Activated naive CD8-positive, alpha-beta T cell treated with anti-CD3 and anti-CD28 coated beads, Interleukin-2, amount 50 U/mL, for 24 hours (primary cell): ENCODE measurements around the gene FOSL2.
A peak's percentile ranks its signal among the peaks of the same experiment; 100 is the strongest.

Source experiments
- ATAC-seq: fragments of 150-1000 bp; cut with Tn5 transposase; one replicate; pipeline ENCODE4 v1.10.0; 2021
- DNase-seq: peaks from one replicate; pipeline ENCODE4 v3.0.0; 2021
- H3K27ac Mint-ChIP-seq: one replicate; pipeline ENCODE4 v1.8.0; 2021; ENCODE audit warnings: mild to moderate bottlenecking, mixed read lengths
- H3K27me3 Mint-ChIP-seq: one replicate; pipeline ENCODE4 v1.8.0; 2021; ENCODE audit warnings: mixed read lengths
- H3K36me3 Mint-ChIP-seq: one replicate; pipeline ENCODE4 v1.8.0; 2021; ENCODE audit warnings: low read depth, mixed read lengths
- H3K4me1 Mint-ChIP-seq: one replicate; pipeline ENCODE4 v1.8.0; 2021; ENCODE audit warnings: mixed read lengths
- H3K4me3 Mint-ChIP-seq: one replicate; pipeline ENCODE4 v1.8.0; 2021; ENCODE audit warnings: mild to moderate bottlenecking, moderate library complexity, mixed read lengths
- H3K9me3 Mint-ChIP-seq: one replicate; pipeline ENCODE4 v1.8.0; 2021; ENCODE audit warnings: mixed read lengths

FOSL2 gene

DNA sequence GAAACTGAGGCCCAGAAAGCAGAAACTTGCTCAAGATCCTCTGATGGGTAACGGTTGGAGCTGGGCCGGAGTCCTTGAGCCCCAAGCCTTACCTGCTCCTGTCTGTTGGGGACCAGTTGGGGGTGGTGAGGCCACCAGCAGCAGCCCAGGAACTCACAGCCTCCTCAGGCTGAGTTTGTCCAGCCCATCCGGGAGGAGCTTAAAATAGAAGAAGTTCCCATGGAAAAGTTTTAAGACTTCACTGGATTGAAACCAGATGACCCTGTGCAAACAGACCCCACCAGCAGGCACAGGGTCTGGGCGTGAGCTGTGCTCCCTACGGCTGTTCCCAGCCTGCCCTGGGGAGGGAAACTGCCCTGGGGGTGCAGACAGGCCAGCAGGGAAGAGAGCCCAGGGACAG is 40.6 kb upstream of the FOSL2 start:
- Mint-ChIP-seq H3K27ac (peak overlapping the region; percentile 68), H3K27me3 (no peaks in the 10 kb centered on the region), H3K36me3 (no peaks in the 10 kb centered on the region), H3K4me3 (no peak overlapping the region), H3K9me3 (no peaks in the 10 kb centered on the region), H3K4me1 (peaks cover 58% of the 10 kb centered on the region)
- ATAC-seq (no peak), DNase-seq (no peak)

DNA sequence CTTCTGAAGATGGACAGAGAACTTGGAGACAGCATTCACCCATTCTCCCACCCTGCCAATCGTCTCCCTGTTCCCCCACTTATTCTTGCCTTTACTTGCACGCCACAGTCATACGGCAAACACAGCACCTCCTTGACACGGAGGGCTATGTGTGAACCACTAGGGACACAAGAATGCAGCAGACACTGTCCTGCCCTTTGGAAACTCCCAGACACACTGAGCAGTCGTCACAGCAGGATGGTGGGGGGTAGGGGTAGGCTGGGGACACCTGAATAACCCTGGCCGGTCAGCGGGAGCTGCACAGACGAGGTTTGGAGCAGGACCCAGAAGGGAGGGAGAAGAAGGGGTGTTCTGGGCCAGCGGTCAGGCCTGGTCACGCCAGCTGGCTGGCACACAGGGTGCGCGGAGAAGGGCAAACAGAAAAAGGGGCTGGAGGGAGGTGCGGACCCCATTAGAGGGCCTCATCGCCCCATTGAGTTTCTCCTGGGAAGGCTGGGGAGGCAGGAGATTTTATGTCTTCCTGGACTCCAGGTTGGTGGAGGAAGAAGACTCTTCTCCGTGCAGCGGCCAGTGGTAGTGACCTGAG is 40.0 kb upstream of the FOSL2 start:
- H3K4me3 Mint-ChIP-seq = no peak overlapping the region
- H3K27ac Mint-ChIP-seq = no peak overlapping the region
- H3K9me3 Mint-ChIP-seq = no peaks in the 10 kb centered on the region
- no peak for DNase-seq
- H3K4me1 Mint-ChIP-seq = peaks cover 54% of the 10 kb centered on the region
- no peak for ATAC-seq
- no peaks in the 10 kb centered on the region for H3K27me3 Mint-ChIP-seq
- H3K36me3 Mint-ChIP-seq = no peaks in the 10 kb centered on the region

DNA sequence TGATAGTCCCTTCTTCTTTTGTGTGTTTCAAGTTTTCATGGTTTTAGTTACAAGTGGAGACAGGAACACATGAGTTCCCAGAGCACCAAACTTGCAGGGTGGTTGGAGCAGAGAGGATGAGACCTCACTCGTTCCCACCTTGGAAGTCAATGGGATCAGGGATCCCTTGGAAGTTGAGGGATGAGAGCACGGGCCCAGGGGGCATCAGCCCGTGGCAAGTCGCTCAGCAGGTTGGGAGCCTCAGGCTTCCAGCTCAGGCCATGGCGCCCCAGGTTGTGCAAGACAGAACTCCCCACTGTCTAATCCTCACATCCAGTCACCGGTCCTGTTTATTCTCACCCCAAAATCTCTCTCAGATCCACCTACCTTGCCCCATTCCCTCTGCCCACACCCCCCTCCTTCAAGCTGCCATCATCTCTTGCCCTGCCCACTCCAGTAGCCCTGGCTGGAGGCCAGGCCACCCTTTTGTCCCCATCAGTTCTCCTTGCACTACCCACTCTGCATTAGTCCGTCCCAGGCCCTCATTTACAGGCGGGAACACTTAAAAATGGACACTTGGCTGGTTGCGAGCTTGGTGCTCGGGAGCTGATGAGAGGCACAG is 37.6 kb upstream of the FOSL2 start:
- H3K9me3 Mint-ChIP-seq = no peaks in the 10 kb centered on the region
- no peak for DNase-seq
- H3K4me1 Mint-ChIP-seq = peaks cover 59% of the 10 kb centered on the region
- no peak overlapping the region for H3K4me3 Mint-ChIP-seq
- H3K27me3 Mint-ChIP-seq = peaks cover 2% of the 10 kb centered on the region
- no peak for ATAC-seq
- H3K27ac Mint-ChIP-seq = no peak overlapping the region
- H3K36me3 Mint-ChIP-seq = peaks cover 5% of the 10 kb centered on the region

DNA sequence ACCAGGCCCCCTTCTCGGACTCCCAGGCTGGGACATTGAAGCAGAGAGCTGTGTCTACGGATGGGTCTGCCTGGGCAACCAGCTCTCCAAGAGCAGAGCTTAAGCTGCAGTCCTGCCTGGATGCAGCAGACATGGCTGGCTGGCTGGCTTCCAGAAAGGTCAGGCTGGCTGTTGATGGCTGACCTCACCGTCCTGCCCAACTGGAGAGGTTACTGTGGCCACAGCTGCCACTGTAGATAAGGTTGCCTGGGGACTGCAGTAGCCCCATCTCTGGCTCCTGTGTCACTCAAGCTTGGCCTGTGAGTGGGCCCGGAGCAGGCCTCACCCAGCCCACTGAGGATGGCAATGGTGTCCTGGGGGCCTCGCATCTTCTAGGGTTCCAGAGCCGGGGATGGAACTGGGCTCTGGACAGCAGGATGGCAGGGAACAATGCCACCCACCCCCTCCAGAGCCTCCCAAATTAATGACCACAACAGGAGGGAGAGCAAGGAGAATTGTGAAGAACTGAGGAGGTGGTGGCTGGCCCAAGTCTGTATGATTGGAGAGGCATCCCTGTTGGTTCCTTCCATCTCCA is 37.0 kb upstream of the FOSL2 start:
- Mint-ChIP-seq H3K27ac (no peak overlapping the region), H3K36me3 (peaks cover 5% of the 10 kb centered on the region), H3K4me1 (peaks cover 64% of the 10 kb centered on the region), H3K4me3 (no peak overlapping the region), H3K27me3 (peaks cover 2% of the 10 kb centered on the region), H3K9me3 (no peaks in the 10 kb centered on the region)
- no peak for ATAC-seq
- no peak for DNase-seq

DNA sequence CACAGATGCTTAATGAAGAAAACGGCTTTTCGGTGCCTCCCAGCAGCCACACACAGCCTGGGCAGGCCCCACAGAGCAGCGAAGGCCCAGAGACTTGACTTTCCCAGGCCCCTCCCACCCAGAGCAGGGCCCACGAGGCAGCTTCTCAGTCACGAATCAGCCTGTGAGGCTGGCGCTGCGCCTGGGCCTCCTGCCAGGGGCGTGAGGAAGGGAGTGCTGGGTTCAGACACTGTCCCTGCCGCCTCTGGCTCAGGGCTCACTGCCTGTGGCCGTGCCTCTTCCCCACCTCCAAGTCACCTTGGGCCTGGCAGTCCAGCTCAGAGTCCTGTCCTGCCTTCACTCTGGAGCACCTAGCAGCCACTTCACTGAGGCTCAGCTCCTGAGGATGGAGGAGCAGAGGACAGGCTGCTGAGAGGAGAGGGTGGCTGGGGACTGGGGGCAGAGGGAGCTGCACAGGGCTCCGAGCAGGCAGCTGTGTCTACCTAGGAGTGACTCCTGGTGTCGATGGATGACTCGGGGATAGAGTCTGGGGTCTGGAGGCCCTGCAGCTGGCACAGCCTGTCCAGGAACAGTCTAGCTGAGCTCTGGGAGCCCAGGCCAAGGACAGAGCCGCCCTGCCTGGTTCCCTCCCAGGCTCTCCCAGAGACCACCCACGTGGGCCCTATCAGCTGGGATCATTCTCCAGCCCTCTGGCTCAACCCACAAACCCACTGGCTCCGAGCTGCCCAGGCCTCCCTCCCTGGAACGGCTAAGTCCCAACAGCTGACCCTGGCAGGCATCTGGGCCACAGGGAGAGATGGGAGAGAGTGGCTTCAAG is 36.4 kb upstream of the FOSL2 start:
- no peak overlapping the region for H3K27ac Mint-ChIP-seq
- H3K27me3 Mint-ChIP-seq = peaks cover 2% of the 10 kb centered on the region
- peaks cover 64% of the 10 kb centered on the region for H3K4me1 Mint-ChIP-seq
- no peaks in the 10 kb centered on the region for H3K9me3 Mint-ChIP-seq
- H3K36me3 Mint-ChIP-seq = peaks cover 5% of the 10 kb centered on the region
- no peak overlapping the region for H3K4me3 Mint-ChIP-seq
- DNase-seq (no peak), ATAC-seq (no peak)

DNA sequence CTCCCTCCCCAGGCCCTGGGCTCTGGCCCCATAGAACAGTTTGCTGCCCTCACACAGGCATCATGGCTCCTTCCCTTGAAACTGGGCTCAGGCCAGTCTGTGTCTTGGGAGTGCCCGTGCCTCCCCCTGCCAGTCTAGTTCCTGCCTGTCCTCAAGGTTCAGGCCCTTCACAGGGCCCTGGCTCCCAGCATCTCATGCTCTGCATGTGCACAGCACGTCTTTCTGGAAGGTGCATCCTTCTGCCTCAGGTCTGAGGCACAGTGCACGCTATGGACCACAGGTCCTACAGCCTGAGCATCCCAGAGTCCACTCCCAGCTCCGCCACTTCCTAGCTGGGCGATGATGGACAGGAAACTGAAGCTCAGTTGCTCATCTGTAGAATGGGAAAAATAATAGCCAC is 35.6 kb upstream of the FOSL2 start:
- Mint-ChIP-seq H3K4me3 (no peak overlapping the region), H3K27me3 (peaks cover 2% of the 10 kb centered on the region), H3K4me1 (peaks cover 63% of the 10 kb centered on the region), H3K27ac (no peak overlapping the region), H3K9me3 (no peaks in the 10 kb centered on the region), H3K36me3 (peaks cover 5% of the 10 kb centered on the region)
- ATAC-seq (no peak), DNase-seq (no peak)

DNA sequence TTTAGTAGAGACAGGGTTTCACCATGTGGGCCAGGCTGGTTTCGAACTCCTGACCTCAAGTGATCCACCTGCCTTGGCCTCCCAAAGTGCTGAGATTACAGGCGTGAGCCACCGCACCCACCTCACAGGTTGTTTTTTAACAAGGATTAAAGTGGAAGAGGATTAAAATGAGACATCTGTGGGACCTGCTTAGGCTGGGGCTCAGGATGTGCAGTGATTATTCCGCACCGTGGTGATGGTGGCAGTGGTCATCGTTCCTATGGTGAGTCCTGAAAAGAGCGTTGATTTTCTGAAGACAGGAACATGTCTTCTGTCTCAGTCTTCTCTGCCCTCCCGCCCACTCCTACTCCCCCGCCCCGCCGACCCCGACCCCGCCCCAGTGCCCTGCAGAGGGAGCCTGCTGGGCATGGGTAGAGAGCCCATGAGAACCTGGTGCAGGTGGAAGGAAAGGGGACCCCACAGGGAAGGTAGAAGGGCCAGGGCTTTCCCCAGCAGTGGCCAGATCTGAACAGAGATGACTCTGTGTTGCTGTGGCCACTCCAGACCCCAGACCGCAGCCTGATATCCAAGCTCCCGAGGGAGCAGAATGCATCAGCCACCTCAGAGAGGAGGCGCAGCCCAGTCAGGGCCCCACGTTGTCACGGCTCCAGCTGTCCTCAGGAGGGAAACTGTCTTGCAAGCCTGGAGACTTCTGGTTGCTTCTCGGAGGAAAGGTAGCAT is 34.5 kb upstream of the FOSL2 start:
- Mint-ChIP-seq H3K27me3 (peaks cover 2% of the 10 kb centered on the region), H3K27ac (peak overlapping the region; percentile 39), H3K36me3 (peaks cover 5% of the 10 kb centered on the region), H3K9me3 (no peaks in the 10 kb centered on the region), H3K4me1 (peaks cover 67% of the 10 kb centered on the region), H3K4me3 (peak overlapping the region; percentile 70)
- DNase-seq (no peak), ATAC-seq (no peak)

DNA sequence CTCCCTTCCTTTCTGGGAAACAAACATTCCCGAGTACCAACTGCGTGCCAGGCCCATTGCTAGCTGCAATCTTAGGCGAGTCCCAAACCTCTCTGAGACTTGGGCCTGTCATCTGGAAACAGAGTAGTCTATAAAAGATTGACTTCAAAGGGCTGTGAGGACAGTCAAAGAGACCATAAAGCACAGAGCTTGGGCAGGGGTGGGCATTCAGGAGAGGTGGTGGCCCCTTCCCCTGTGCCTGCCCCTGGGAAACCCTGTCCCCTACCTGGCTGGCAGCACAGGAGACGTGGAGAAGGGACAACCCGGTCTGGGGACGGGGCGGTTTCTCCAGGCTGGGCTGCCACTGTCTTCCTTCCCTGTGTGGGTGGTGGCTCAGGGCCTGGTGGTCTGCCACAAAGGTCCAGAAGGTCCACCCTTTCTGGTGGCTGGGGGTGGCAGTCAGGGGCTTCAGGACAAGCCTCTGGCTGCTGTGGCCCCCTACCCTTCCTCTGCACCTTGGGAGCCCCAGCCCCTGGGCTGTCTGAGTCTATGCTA is 33.9 kb upstream of the FOSL2 start:
- Mint-ChIP-seq H3K4me1 (peaks cover 73% of the 10 kb centered on the region), H3K4me3 (peak overlapping the region; percentile 70), H3K27ac (peak overlapping the region; percentile 95), H3K36me3 (peaks cover 5% of the 10 kb centered on the region), H3K9me3 (no peaks in the 10 kb centered on the region), H3K27me3 (peaks cover 2% of the 10 kb centered on the region)
- DNase-seq (no peak), ATAC-seq (no peak)

DNA sequence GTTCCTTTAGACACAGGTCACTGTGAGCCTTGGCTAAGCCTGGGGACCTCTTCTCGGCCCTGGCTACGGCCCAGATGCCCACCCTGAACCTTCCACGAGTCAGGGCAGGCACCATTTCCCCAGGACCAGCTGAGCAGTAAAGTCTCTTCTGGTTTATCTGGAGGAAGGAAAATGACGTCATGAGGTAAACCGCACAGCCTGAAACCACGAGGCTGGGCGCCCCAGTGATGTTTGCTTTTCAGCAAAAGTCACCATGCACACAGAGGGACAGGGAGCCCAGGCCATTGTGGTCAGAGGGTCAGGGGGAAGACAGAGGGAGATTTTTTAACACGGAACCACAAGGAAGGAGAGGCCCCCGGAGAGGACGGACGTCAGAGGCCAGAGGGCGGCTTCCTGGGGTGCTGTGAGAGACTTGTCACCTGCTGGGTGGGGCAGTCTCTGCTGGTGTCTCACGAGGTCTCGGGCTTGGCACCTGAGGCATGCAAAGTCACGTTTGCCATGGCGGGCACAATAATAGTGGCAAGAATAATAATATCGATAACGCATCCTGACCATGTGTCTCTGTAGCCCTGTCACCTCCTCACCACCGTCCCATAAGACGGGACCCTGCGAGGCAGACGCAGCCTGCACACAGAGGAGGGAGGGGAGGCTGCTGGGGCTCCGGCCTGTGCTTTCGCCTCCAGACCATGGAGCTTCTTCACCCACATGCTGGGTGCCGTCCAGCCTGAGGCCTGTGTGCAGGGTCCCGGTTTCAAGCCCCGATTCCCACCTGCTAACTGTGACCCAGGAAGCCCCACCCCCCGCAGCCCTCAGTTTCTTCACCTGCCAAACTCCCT is 33.2 kb upstream of the FOSL2 start:
- Mint-ChIP-seq H3K27ac (peak overlapping the region; percentile 95), H3K4me1 (peaks cover 79% of the 10 kb centered on the region), H3K36me3 (peaks cover 5% of the 10 kb centered on the region), H3K9me3 (no peaks in the 10 kb centered on the region), H3K27me3 (peaks cover 2% of the 10 kb centered on the region), H3K4me3 (peak overlapping the region; percentile 70)
- DNase-seq = peak; percentile 83
- ATAC-seq = peak; percentile 78

DNA sequence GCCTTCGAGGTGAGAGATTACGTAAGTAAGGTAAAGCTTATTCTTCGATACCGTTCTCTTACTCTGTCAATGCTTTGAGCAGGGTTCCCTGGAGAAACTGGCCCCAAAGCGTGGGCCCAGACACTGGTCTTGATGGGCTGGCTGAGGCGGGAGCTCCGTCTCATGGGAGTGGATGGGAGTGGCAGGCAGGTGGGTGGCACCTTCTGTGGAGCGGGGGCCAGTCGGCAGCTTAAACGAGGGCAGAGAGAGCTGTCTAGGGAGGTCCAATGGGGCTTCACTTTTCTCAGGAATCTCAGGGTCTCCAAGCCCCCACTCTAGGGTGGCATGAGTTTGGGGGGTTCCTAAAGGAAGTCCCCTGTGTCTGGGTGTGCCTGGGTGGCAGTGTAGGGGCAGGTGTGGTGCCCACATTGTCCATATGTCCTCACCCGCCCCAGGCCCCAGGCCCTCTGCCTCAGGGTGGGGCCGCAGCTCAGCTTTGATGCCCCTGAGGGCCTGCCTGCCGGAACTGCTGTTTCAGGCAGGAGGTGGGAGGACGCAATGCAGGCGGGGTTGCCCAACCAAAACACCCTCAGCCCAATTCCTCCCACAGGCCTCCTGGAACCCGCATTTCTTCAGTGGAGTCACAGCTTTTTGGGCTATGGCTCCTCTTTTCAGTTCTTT is 32.5 kb upstream of the FOSL2 start:
- peak overlapping the region; percentile 95 for H3K27ac Mint-ChIP-seq
- H3K36me3 Mint-ChIP-seq = peaks cover 5% of the 10 kb centered on the region
- no peak for ATAC-seq
- no peak overlapping the region for H3K4me3 Mint-ChIP-seq
- no peak for DNase-seq
- H3K27me3 Mint-ChIP-seq = peaks cover 2% of the 10 kb centered on the region
- H3K4me1 Mint-ChIP-seq = peaks cover 83% of the 10 kb centered on the region
- H3K9me3 Mint-ChIP-seq = no peaks in the 10 kb centered on the region

DNA sequence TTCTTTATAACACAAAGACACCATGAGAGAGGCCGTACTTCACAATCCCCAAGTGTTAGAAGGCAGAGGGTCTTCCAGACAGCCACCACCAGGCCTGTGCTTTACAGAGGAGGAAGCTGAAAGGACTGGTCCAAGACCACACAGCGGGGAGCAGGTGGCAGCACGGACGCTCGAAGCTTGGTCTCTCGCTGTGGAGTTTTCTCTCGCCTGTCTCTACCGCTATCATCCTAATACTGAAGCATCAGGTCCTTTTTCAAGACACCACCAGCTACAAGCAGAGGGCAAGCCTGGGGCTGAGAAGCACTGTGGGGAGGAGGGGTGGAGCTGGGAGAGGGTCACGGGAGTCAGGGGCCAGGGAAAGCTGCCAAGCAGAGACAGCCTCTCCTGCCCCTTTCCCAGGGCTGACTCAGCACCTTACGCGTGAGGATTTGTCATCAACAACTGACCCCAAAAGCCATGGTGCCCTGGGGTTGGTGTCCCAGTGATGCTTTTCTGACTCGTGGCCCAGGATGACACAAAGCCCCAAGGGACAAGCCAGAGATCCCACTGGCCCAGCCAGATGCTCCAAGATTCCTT is 31.9 kb upstream of the FOSL2 start:
- DNase-seq (peak; percentile 56), ATAC-seq (peak; percentile 11)
- no peaks in the 10 kb centered on the region for H3K9me3 Mint-ChIP-seq
- peaks cover 5% of the 10 kb centered on the region for H3K36me3 Mint-ChIP-seq
- H3K27me3 Mint-ChIP-seq = peaks cover 2% of the 10 kb centered on the region
- peak overlapping the region; percentile 44 for H3K27ac Mint-ChIP-seq
- H3K4me3 Mint-ChIP-seq = no peak overlapping the region
- peaks cover 86% of the 10 kb centered on the region for H3K4me1 Mint-ChIP-seq

DNA sequence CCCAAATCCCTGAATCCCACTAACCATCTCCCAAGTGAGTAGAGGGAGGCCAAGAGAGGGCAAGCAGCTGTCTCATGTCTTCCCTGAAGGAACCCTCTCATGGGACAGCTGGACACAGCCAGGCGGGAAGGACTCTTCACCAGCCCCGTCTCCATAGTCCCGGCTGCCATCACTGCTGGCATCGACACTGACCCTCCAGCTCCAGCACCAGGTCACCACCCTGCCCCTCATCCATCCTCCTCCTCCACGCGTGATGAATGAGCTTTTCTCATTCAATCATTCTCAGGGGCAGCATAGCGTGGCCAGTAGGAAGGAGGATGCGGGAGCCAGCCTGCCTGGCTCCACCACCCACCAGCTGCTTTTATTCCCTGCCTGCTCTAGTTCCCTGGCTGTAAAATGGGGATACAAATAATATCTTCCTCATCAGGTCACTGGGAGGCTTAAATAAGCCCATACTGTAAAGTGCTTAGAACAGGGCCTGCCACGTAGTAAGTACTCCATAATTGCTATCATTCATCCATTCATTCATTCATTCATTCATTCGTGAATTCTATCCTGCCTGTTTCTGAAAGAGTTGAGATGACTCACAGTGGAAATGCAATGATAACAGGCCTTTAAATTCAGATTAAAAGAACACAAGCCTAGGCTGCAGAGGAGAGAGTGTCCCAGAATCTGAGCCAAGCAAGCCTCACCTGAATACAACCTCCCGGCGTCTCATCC is 30.5 kb upstream of the FOSL2 start:
- ATAC-seq (no peak), DNase-seq (no peak)
- H3K9me3 Mint-ChIP-seq = no peaks in the 10 kb centered on the region
- H3K36me3 Mint-ChIP-seq = peaks cover 5% of the 10 kb centered on the region
- H3K4me1 Mint-ChIP-seq = peaks cover 92% of the 10 kb centered on the region
- H3K4me3 Mint-ChIP-seq = no peak overlapping the region
- peaks cover 2% of the 10 kb centered on the region for H3K27me3 Mint-ChIP-seq
- no peak overlapping the region for H3K27ac Mint-ChIP-seq
